HepG2 (cell line): ENCODE data around the gene SLC7A6OS. TPM values are rescaled to one million over a fixed set of nuclear protein-coding genes. Genes with fewer than 3 reads are reported as not detected.

Source experiments
- ATAC-seq: fragments of 200-7000 bp; cut with Tn5 transposase; 3 replicates; pipeline ENCODE4 v1.9.1; 2020; ENCODE audit warnings: mild to moderate bottlenecking, moderate library complexity
- BruUV-seq: library from RNA; stranded (reverse); fragments of 400-500 nt; replicated peaks from 2 replicates; lab custom pipeline; 2021; lab: Mats Ljungman, UMichigan
- CTCF ChIA-PET: fragments of 300-600 bp; formaldehyde crosslinking; extraction: SDS; loops from one replicate; lab custom pipeline; 2021; ENCODE audit warnings: low total read pairs, inconsistent platforms, low intra/inter-chr PET ratio; lab: Yijun Ruan, JAX
- POLR2A ChIA-PET: fragments of 350-600 bp; sonication (Branson Sonifier 250); formaldehyde crosslinking; loops from one replicate; lab custom pipeline; 2020; ENCODE audit warnings: antibody characterized with exemption, inconsistent platforms; lab: Yijun Ruan, JAX
- DNase-seq: peaks from one replicate; pipeline ENCODE4 v3.0.0-alpha.2; 2015; ENCODE audit warnings: low spot score
- FAIRE-seq: peaks from 3 replicates; lab custom pipeline; 2011; peaks lifted over from hg19 to GRCh38; lab: Jason Lieb, UNC
- H2AFZ ChIP-seq: one replicate; pipeline ENCODE4 v1.6.1; 2011; ENCODE audit warnings: low read length, inconsistent platforms
- H3K27ac ChIP-seq: fragments of 300-600 bp; 3 replicates; pipeline ENCODE4 v1.8.0; 2011; ENCODE audit warnings: mixed run types, mild to moderate bottlenecking, mixed read lengths, low read length, inconsistent platforms; ENCODE audit not compliant: insufficient read depth; ENCODE audit errors: extremely low read length
- H3K27me3 ChIP-seq, 2 experiments: fragments of 200-600 bp in 1 of 2; 2 replicates in 1 of 2; 3 replicates in 1 of 2; pipeline versions ENCODE4 v1.6.0 to v1.8.0; 2011; ENCODE audit warnings: low read length in 2 of 2, mild to moderate bottlenecking in 2 of 2, moderate library complexity in 2 of 2, inconsistent platforms in 1 of 2; ENCODE audit not compliant: insufficient read depth in 2 of 2, control insufficient read depth in 1 of 2
- H3K36me3 ChIP-seq, 2 experiments: fragments of 200-600 bp in 1 of 2; replicated peaks in 1 of 2; 2 replicates in 1 of 2; 3 replicates in 1 of 2; pipeline versions ENCODE4 v1.5.1 to v1.8.0; 2011; ENCODE audit warnings: low read length in 2 of 2, inconsistent platforms in 1 of 2; ENCODE audit not compliant: insufficient read depth in 2 of 2, control insufficient read depth in 1 of 2
- H3K4me1 ChIP-seq: 2 replicates; pipeline ENCODE4 v1.5.1; 2012; ENCODE audit warnings: low read length, inconsistent platforms; ENCODE audit not compliant: insufficient read depth
- H3K4me2 ChIP-seq: 2 replicates; pipeline ENCODE4 v1.6.0; 2011; ENCODE audit warnings: low read depth, low read length, inconsistent platforms
- H3K4me3 ChIP-seq, 3 experiments: fragments of 200-600 bp in 1 of 3; sonication (generic), shearing (Covaris generic) in 1 of 3; replicated peaks in 1 of 3; 2 replicates each; pipeline ENCODE4 v1.5.1; 2011 to 2016; ENCODE audit warnings: low read length in 3 of 3, inconsistent platforms in 2 of 3, low read depth in 2 of 3, mild to moderate bottlenecking in 2 of 3, control low read depth in 1 of 3, mixed read lengths in 1 of 3; ENCODE audit not compliant: insufficient read depth in 1 of 3
- H3K79me2 ChIP-seq: one replicate; pipeline ENCODE4 v1.6.1; 2011; ENCODE audit warnings: low read length, inconsistent platforms; ENCODE audit not compliant: insufficient read depth
- H3K9ac ChIP-seq: 2 replicates; pipeline ENCODE4 v1.6.0; 2011; ENCODE audit warnings: mild to moderate bottlenecking, low read depth, low read length, inconsistent platforms; ENCODE audit not compliant: insufficient read depth
- H3K9me3 ChIP-seq: 2 replicates; pipeline ENCODE4 v1.5.1; 2012; ENCODE audit warnings: mild to moderate bottlenecking, low read length
- H4K20me1 ChIP-seq: 2 replicates; pipeline ENCODE4 v1.6.0; 2011; ENCODE audit warnings: inconsistent platforms, mild to moderate bottlenecking, low read length, moderate library complexity; ENCODE audit not compliant: insufficient read depth
- CEBPG ChIP-seq: IDR thresholded peaks from 2 replicates; pipeline ENCODE4 v1.6.1; 2016
- KAT7 ChIP-seq: IDR thresholded peaks from 2 replicates; pipeline ENCODE4 v1.6.1; 2018; ENCODE audit warnings: borderline replicate concordance, missing compliant biosample characterization
- LCORL ChIP-seq, 2 experiments: fragments of 450-650 bp in 1 of 2; sonication (generic) in 1 of 2; formaldehyde crosslinking in 1 of 2; IDR thresholded peaks; 2 replicates each; pipeline versions ENCODE4 v1.5.0 to v1.6.1; 2017 to 2020; ENCODE audit warnings: antibody characterized with exemption in 1 of 2, missing genetic modification reagents in 1 of 2
- ONECUT2 ChIP-seq: sonication (generic); formaldehyde crosslinking; IDR thresholded peaks from 2 replicates; pipeline ENCODE4 v1.4.0; 2020; ENCODE audit warnings: missing genetic modification reagents
- SP2 ChIP-seq: sonication (generic); formaldehyde crosslinking; IDR thresholded peaks from 2 replicates; pipeline ENCODE4 v1.5.1; 2020; ENCODE audit warnings: mild to moderate bottlenecking, missing genetic modification reagents
- TGIF2 ChIP-seq: IDR thresholded peaks from 2 replicates; pipeline ENCODE4 v1.6.1; 2016; ENCODE audit warnings: control low read depth, missing compliant biosample characterization
- THAP8 ChIP-seq: sonication (generic); formaldehyde crosslinking; IDR thresholded peaks from 2 replicates; pipeline ENCODE4 v1.5.1; 2020; ENCODE audit warnings: missing genetic modification reagents, mild to moderate bottlenecking, borderline replicate concordance
- TOE1 ChIP-seq: sonication (generic); formaldehyde crosslinking; IDR thresholded peaks from 2 replicates; pipeline ENCODE4 v1.4.0; 2020; ENCODE audit warnings: mild to moderate bottlenecking, missing genetic modification reagents
- ZFP62 ChIP-seq: sonication (generic); formaldehyde crosslinking; IDR thresholded peaks from 2 replicates; pipeline ENCODE4 v1.4.0; 2020; ENCODE audit warnings: missing genetic modification reagents
- ZNF12 ChIP-seq: sonication (generic); formaldehyde crosslinking; IDR thresholded peaks from 2 replicates; pipeline ENCODE4 v1.5.0; 2020; ENCODE audit warnings: missing genetic modification reagents
- ZNF160 ChIP-seq: sonication (generic); formaldehyde crosslinking; IDR thresholded peaks from 2 replicates; pipeline ENCODE4 v1.8.0; 2022; ENCODE audit warnings: mild to moderate bottlenecking, inconsistent platforms, missing genetic modification reagents
- ZNF431 ChIP-seq: sonication (generic); formaldehyde crosslinking; IDR thresholded peaks from 2 replicates; pipeline ENCODE4 v1.9.0; 2022; ENCODE audit warnings: missing genetic modification reagents, low read depth, mild to moderate bottlenecking, borderline replicate concordance
- ZNF782 ChIP-seq: sonication (generic); formaldehyde crosslinking; IDR thresholded peaks from 2 replicates; pipeline ENCODE4 v1.4.0; 2020; ENCODE audit warnings: missing genetic modification reagents, mild to moderate bottlenecking, borderline replicate concordance
- ZZZ3 ChIP-seq: sonication (generic); formaldehyde crosslinking; IDR thresholded peaks from 2 replicates; pipeline ENCODE4 v1.4.0; 2020; ENCODE audit warnings: missing genetic modification reagents, mild to moderate bottlenecking, borderline replicate concordance
- WGBS: methylation state at CpG from one replicate; pipeline ENCODE4 v1.1.6; 2017; ENCODE audit warnings: low lambda C conversion rate; 5-methylcytosine and 5-hydroxymethylcytosine counted together
- in situ Hi-C: cut with HindIII; loops from 2 replicates; pipeline ENCODE4 v1.10.0; 2017; ENCODE audit warnings: low pct_unique_long_range_greater_than_20kb; ENCODE audit not compliant: extremely low pct_ligation_motif_present
- intact Hi-C: fragments of 100-400 bp; cut with micrococcal nuclease; formaldehyde crosslinking; loops from one replicate; pipeline ENCODE4 v1.10.0; 2022; ENCODE audit not compliant: unreplicated experiment
- polyA plus RNA-seq, 8 experiments: library from polyadenylated mRNA; depleted of rRNA in 3 of 8; stranded (reverse) in 7 of 8; unstranded in 1 of 8; fragments of >200 nt; fragmentation: Illumina TruSeq in 4 of 8; extraction: Trizol in 4 of 8; gene quantifications; 2 replicates each; pipeline versions ENCODE4 v1.2.1 to v1.2.3, GENCODE V29; 2011 to 2016; ENCODE audit warnings: low read depth in 4 of 8, missing spikeins in 1 of 8, mixed read lengths in 1 of 8; ENCODE audit not compliant: insufficient read depth in 1 of 8
- total RNA-seq, 5 experiments: library from RNA; depleted of rRNA; stranded (reverse); fragments of >200 nt; fragmentation: Illumina TruSeq; extraction: Trizol; gene quantifications; 2 replicates each; pipeline ENCODE4 v1.2.3, GENCODE V29; 2016; ENCODE audit warnings: low read depth in 1 of 5
- TF ChIP-seq, protein P1 (sequence below): sonication (generic); formaldehyde crosslinking; conservative IDR thresholded peaks from 2 replicates; pipeline ENCODE4 v1.8.0; 2022; ENCODE audit warnings: missing genetic modification reagents
- TF ChIP-seq, protein P2 (sequence below): sonication (generic); formaldehyde crosslinking; IDR thresholded peaks from 2 replicates; pipeline ENCODE4 v1.8.0; 2022; ENCODE audit warnings: mild to moderate bottlenecking, missing genetic modification reagents
- TF ChIP-seq, protein P3 (sequence below): sonication (generic); formaldehyde crosslinking; conservative IDR thresholded peaks from 2 replicates; pipeline ENCODE4 v1.8.1; 2023; ENCODE audit warnings: missing genetic modification reagents

Gene SLC7A6OS
- total and polyA plus RNA-seq, 2 of the 13 experiments (the other 11 are each of a cell fraction or from before 2014, with no cell fraction given): 11.2 to 21.5 TPM

DNA sequence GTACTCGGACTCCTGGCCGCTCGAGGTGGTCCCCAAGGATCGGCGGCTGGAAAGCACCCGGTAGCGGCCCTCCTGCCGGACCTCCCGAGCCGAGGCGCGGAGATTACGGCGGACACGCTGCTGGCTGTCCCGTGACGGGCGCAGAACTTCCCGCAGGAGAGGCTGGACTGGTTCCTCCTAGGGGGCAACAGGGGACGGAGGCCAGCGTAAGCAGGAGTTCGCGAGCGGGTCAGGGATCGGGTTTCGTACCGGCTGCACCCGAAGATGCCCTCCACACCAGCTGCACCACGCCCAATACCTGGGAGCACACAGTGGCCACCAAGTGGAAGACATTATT is 341 bp downstream of the SLC7A6OS start (continued):
- 0 out of 2 replicates have a peak, but pooled peaks have one; percentile 71 for TF ChIP-seq THAP8 (CRISPR knock-in tag)
- TF ChIP-seq LCORL (IDR thresholded peaks at IDR 0.05): no peak
- no peak for TF ChIP-seq LCORL (CRISPR knock-in tag; IDR thresholded peaks at IDR 0.05)
- TF ChIP-seq KAT7 (CRISPR knock-in tag): no peak
- TF ChIP-seq ZNF431: 0 out of 2 replicates have a peak, but pooled peaks have one; percentile 5
- TF ChIP-seq TOE1 (CRISPR knock-in tag): no peak
- 0 out of 2 replicates have a peak, but pooled peaks have one; percentile 16 for TF ChIP-seq SP2
- no peak for TF ChIP-seq ZNF12 (CRISPR knock-in tag)
- no peak for TF ChIP-seq ZFP62 (CRISPR knock-in tag)
- 0 out of 2 replicates have a peak, but pooled peaks have one; percentile 8 for TF ChIP-seq ZNF160 (CRISPR knock-in tag)
- TF ChIP-seq, protein P1, sequence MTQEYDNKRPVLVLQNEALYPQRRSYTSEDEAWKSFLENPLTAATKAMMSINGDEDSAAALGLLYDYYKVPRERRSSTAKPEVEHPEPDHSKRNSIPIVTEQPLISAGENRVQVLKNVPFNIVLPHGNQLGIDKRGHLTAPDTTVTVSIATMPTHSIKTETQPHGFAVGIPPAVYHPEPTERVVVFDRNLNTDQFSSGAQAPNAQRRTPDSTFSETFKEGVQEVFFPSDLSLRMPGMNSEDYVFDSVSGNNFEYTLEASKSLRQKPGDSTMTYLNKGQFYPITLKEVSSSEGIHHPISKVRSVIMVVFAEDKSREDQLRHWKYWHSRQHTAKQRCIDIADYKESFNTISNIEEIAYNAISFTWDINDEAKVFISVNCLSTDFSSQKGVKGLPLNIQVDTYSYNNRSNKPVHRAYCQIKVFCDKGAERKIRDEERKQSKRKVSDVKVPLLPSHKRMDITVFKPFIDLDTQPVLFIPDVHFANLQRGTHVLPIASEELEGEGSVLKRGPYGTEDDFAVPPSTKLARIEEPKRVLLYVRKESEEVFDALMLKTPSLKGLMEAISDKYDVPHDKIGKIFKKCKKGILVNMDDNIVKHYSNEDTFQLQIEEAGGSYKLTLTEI (CRISPR knock-in tag): no peak
- no peak for TF ChIP-seq ONECUT2 (CRISPR knock-in tag)
- TF ChIP-seq, all 625 proteins: peak for 15

DNA sequence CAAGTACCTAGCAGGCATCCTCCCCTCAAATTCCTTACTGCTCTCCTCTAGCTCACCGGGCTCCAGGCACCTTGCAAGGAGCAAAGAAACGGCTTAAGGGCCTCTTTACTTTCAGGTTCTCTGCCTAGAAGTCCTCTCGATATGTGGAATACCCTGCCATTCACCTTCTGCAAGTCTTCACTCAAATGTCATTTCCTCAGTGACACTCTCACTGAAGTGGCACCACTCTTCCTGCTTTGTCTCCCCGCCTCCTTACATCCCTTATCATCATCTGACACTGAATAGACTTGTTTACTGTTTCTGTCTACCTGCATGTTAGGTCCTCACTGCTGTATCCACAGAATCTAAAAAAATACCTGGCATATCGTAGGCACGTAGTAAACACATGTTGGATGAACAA is 947 bp downstream of the SLC7A6OS start:
- H3K9me3 ChIP-seq: no peaks in the 10 kb centered on the region
- peak overlapping the region; percentile 85 for H3K27ac ChIP-seq
- TF ChIP-seq, protein P2, sequence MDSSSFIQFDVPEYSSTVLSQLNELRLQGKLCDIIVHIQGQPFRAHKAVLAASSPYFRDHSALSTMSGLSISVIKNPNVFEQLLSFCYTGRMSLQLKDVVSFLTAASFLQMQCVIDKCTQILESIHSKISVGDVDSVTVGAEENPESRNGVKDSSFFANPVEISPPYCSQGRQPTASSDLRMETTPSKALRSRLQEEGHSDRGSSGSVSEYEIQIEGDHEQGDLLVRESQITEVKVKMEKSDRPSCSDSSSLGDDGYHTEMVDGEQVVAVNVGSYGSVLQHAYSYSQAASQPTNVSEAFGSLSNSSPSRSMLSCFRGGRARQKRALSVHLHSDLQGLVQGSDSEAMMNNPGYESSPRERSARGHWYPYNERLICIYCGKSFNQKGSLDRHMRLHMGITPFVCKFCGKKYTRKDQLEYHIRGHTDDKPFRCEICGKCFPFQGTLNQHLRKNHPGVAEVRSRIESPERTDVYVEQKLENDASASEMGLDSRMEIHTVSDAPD (CRISPR knock-in tag): 0 out of 2 replicates have a peak, but pooled peaks have one; percentile 15
- 0 out of 2 replicates have a peak, but pooled peaks have one; percentile 56 for TF ChIP-seq ZNF782 (CRISPR knock-in tag)
- TF ChIP-seq TGIF2: 0 out of 2 replicates have a peak, but pooled peaks have one; percentile 30
- TF ChIP-seq ZZZ3: 0 out of 2 replicates have a peak, but pooled peaks have one; percentile 36
- no peak for TF ChIP-seq CEBPG (CRISPR knock-in tag)
- TF ChIP-seq, protein P3, sequence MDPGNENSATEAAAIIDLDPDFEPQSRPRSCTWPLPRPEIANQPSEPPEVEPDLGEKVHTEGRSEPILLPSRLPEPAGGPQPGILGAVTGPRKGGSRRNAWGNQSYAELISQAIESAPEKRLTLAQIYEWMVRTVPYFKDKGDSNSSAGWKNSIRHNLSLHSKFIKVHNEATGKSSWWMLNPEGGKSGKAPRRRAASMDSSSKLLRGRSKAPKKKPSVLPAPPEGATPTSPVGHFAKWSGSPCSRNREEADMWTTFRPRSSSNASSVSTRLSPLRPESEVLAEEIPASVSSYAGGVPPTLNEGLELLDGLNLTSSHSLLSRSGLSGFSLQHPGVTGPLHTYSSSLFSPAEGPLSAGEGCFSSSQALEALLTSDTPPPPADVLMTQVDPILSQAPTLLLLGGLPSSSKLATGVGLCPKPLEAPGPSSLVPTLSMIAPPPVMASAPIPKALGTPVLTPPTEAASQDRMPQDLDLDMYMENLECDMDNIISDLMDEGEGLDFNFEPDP (CRISPR knock-in tag): no peak
- TF ChIP-seq, all 625 proteins: peak for 4
- Histone ChIP-seq H3K4me2 (peak overlapping the region; percentile 97), H3K79me2 (peaks cover 52% of the 10 kb centered on the region), H3K4me3 (peak overlapping the region; percentile 77 to 91 (median 90)), H2AFZ (no peak overlapping the region), H3K36me3 (peaks cover 5 to 25% of the 10 kb centered on the region in 2 experiments), H3K9ac (peak overlapping the region; percentile 86), H3K27me3 (no peaks in the 10 kb centered on the region; a peak in 1 of 5 replicates), H4K20me1 (peaks cover 4% of the 10 kb centered on the region; the same call in 1 of the 2 replicates), H3K4me1 (peaks cover 42% of the 10 kb centered on the region)
- WGBS: 17% methylated on average over 6 of the region's 6 CpGs
- no TSS peak for BruUV-seq
- intact Hi-C loops (loop anchor here (1.0 kb wide), 1 partner anchor 19 kb away; no protein-coding TSS in a partner anchor), in situ Hi-C loops (no loop called here)
- ATAC-seq (no peak), DNase-seq (no peak), FAIRE-seq (no peak)
- CTCF ChIA-PET: interaction anchor here (1.7 kb wide), 1 partner anchor 46 kb away, joined by 4 read pairs; the partner anchor contains the start of gene SLC7A6
- POLR2A ChIA-PET: interaction anchor here (1.0 to 2.5 kb wide), 2 partner anchors 9 to 51 kb away, joined by 4 to 35 read pairs; no protein-coding TSS in a partner anchor
